H9 (cell line): ENCODE data around the gene DQX1. TPM values are rescaled to one million over a fixed set of nuclear protein-coding genes. Genes with fewer than 3 reads are reported as not detected.
A peak's percentile ranks its signal among the peaks of the same experiment; 100 is the strongest.

ENCODE experiments used
- DNase-seq: peaks from one replicate; pipeline ENCODE4 v3.0.0-alpha.2; 2017
- H2AFZ ChIP-seq: one replicate; pipeline ENCODE4 v1.6.1; 2013; ENCODE audit warnings: mild to moderate bottlenecking, low read length, control low read depth, moderate library complexity
- H2AK5ac ChIP-seq: 2 replicates; pipeline ENCODE4 v1.6.1; 2013; ENCODE audit warnings: low read length, control low read depth, mixed read lengths; ENCODE audit not compliant: insufficient read length
- H2BK120ac ChIP-seq: one replicate; pipeline ENCODE4 v1.6.1; 2013; ENCODE audit warnings: low read depth, mild to moderate bottlenecking, low read length, control low read depth, inconsistent platforms; ENCODE audit not compliant: poor library complexity, severe bottlenecking
- H2BK12ac ChIP-seq: 2 replicates; pipeline ENCODE4 v1.6.1; 2013; ENCODE audit warnings: low read length, control low read depth, mixed read lengths, low read depth; ENCODE audit not compliant: insufficient read length
- H2BK15ac ChIP-seq: 2 replicates; pipeline ENCODE4 v1.6.1; 2013; ENCODE audit warnings: low read depth, low read length, control low read depth
- H2BK20ac ChIP-seq: one replicate; pipeline ENCODE4 v1.6.1; 2013; ENCODE audit warnings: low read depth, mild to moderate bottlenecking, low read length, control low read depth, inconsistent platforms; ENCODE audit not compliant: poor library complexity, severe bottlenecking
- H2BK5ac ChIP-seq: 2 replicates; pipeline ENCODE4 v1.6.1; 2013; ENCODE audit warnings: low read length, control low read depth, mixed read lengths; ENCODE audit not compliant: insufficient read length
- H3K14ac ChIP-seq: 2 replicates; pipeline ENCODE4 v1.6.1; 2013; ENCODE audit warnings: low read length, control low read depth; ENCODE audit not compliant: insufficient read depth
- H3K18ac ChIP-seq: 2 replicates; pipeline ENCODE4 v1.6.1; 2013; ENCODE audit warnings: low read depth, mild to moderate bottlenecking, mixed read lengths, low read length, control low read depth; ENCODE audit not compliant: insufficient read length
- H3K23ac ChIP-seq: 2 replicates; pipeline ENCODE4 v1.6.1; 2013; ENCODE audit warnings: low read length, control low read depth, mixed read lengths, low read depth; ENCODE audit not compliant: insufficient read length
- H3K23me2 ChIP-seq: 2 replicates; pipeline ENCODE4 v1.6.1; 2013; ENCODE audit warnings: low read depth, mild to moderate bottlenecking, mixed read lengths, low read length, control low read depth; ENCODE audit not compliant: insufficient read length, poor library complexity, severe bottlenecking
- H3K27ac ChIP-seq: 2 replicates; pipeline ENCODE4 v1.5.1; 2013; ENCODE audit warnings: low read length, control low read depth, mixed read lengths, low read depth; ENCODE audit not compliant: insufficient read length
- H3K27me3 ChIP-seq: 2 replicates; pipeline ENCODE4 v1.6.1; 2013; ENCODE audit warnings: low read length, control low read depth, inconsistent platforms; ENCODE audit not compliant: insufficient read depth
- H3K4ac ChIP-seq: 2 replicates; pipeline ENCODE4 v1.6.1; 2013; ENCODE audit warnings: low read depth, mild to moderate bottlenecking, control low read depth, inconsistent platforms, low read length, moderate library complexity
- H3K4me1 ChIP-seq: 2 replicates; pipeline ENCODE4 v1.6.1; 2013; ENCODE audit warnings: low read length, control low read depth, inconsistent platforms; ENCODE audit not compliant: insufficient read depth
- H3K4me2 ChIP-seq: 2 replicates; pipeline ENCODE4 v1.6.1; 2013; ENCODE audit warnings: low read length, control low read depth, mixed read lengths; ENCODE audit not compliant: insufficient read length, insufficient read depth
- H3K56ac ChIP-seq: 2 replicates; pipeline ENCODE4 v1.6.1; 2013; ENCODE audit warnings: low read depth, mild to moderate bottlenecking, mixed read lengths, low read length, control low read depth; ENCODE audit not compliant: insufficient read length
- H3K79me1 ChIP-seq: 2 replicates; pipeline ENCODE4 v1.6.1; 2013; ENCODE audit warnings: low read depth, mild to moderate bottlenecking, moderate library complexity, low read length, control low read depth, inconsistent platforms; ENCODE audit not compliant: insufficient read depth, poor library complexity, severe bottlenecking
- H3K79me2 ChIP-seq: 2 replicates; pipeline ENCODE4 v1.6.1; 2013; ENCODE audit warnings: low read length, control low read depth, inconsistent platforms; ENCODE audit not compliant: insufficient read depth
- H3K9ac ChIP-seq: 2 replicates; pipeline ENCODE4 v1.6.1; 2013; ENCODE audit warnings: low read length, control low read depth, mixed read lengths; ENCODE audit not compliant: insufficient read length; ENCODE audit errors: extremely low read depth
- H3K9me3 ChIP-seq: one replicate; pipeline ENCODE4 v1.6.1; 2013; ENCODE audit warnings: low read depth, low read length, inconsistent platforms; ENCODE audit not compliant: control insufficient read depth
- H3T11ph ChIP-seq: one replicate; pipeline ENCODE4 v1.6.1; 2013; ENCODE audit warnings: mild to moderate bottlenecking, low read length, control low read depth, inconsistent platforms
- H4K20me1 ChIP-seq: one replicate; pipeline ENCODE4 v1.6.1; 2013; ENCODE audit not compliant: control insufficient read depth, insufficient read length, insufficient read depth
- H4K5ac ChIP-seq: 2 replicates; pipeline ENCODE4 v1.6.1; 2013; ENCODE audit warnings: low read depth, mild to moderate bottlenecking, mixed read lengths, low read length, control low read depth; ENCODE audit not compliant: insufficient read length
- H4K8ac ChIP-seq: replicated peaks from 2 replicates; pipeline ENCODE4 v1.6.1; 2013; ENCODE audit warnings: low read length, control low read depth, mixed read lengths, low read depth; ENCODE audit not compliant: insufficient read length
- H4K91ac ChIP-seq: 2 replicates; pipeline ENCODE4 v1.6.1; 2013; ENCODE audit warnings: low read depth, mild to moderate bottlenecking, moderate library complexity, mixed read lengths, low read length, control low read depth; ENCODE audit not compliant: insufficient read length
- H3K27ac Mint-ChIP-seq, 3 experiments: 2 replicates in 2 of 3; 3 replicates in 1 of 3; pipeline ENCODE4 v1.8.0; 2020 to 2021; ENCODE audit warnings: mixed read lengths in 3 of 3, mild to moderate bottlenecking in 1 of 3, moderate library complexity in 1 of 3
- H3K27me3 Mint-ChIP-seq: 2 replicates; pipeline ENCODE4 v1.8.0; 2021; ENCODE audit warnings: low read depth, mild to moderate bottlenecking, moderate library complexity, mixed read lengths
- H3K36me3 Mint-ChIP-seq, 3 experiments: 2 replicates in 2 of 3; 3 replicates in 1 of 3; pipeline ENCODE4 v1.8.0; 2020 to 2021; ENCODE audit warnings: low read depth in 3 of 3, mixed read lengths in 3 of 3; ENCODE audit not compliant: insufficient read depth in 1 of 3
- H3K4me1 Mint-ChIP-seq, 2 experiments: 2 replicates each; pipeline ENCODE4 v1.8.0; 2020; ENCODE audit warnings: mixed read lengths in 2 of 2
- H3K4me3 Mint-ChIP-seq, 2 experiments: 2 replicates in 1 of 2; 3 replicates in 1 of 2; pipeline ENCODE4 v1.8.0; 2020 to 2021; ENCODE audit warnings: mild to moderate bottlenecking in 2 of 2, mixed read lengths in 2 of 2, moderate library complexity in 1 of 2
- H3K9me3 Mint-ChIP-seq, 2 experiments: 2 replicates in 1 of 2; 3 replicates in 1 of 2; pipeline ENCODE4 v1.8.0; 2020; ENCODE audit warnings: mild to moderate bottlenecking in 2 of 2, mixed read lengths in 2 of 2, moderate library complexity in 1 of 2
- WGBS: extraction: QIAGEN DNeasy Blood & Tissue Kit; methylation state at CpG from one replicate; pipeline ENCODE4 v1.1.7; 2013; ENCODE audit warnings: missing lambda C conversion rate, low lambda C conversion rate, mixed read lengths; ENCODE audit not compliant: insufficient read length; ENCODE audit errors: extremely low coverage; 5-methylcytosine and 5-hydroxymethylcytosine counted together
- total RNA-seq: library from RNA; stranded (reverse); gene quantifications from 2 replicates; pipeline ENCODE4 v1.2.1, GENCODE V29; 2021
- TF ChIP-seq, protein P1 (sequence below): fragments of 200-600 bp; sonication (generic); conservative IDR thresholded peaks from 3 replicates; pipeline ENCODE4 v1.8.0; 2021; ENCODE audit warnings: antibody characterized with exemption, mild to moderate bottlenecking

Gene DQX1
- total RNA-seq, 1 experiment from 2014 or later: 0.98 TPM

GRCh38 chr2:74497777-74498499 lies 28.1 kb downstream of the DQX1 start:
- Histone ChIP-seq H2AK5ac (no peak overlapping the region), H3K9me3 (no peaks in the 10 kb centered on the region), H2BK20ac (no peak overlapping the region), H3K23ac (no peak overlapping the region), H3K79me2 (no peaks in the 10 kb centered on the region), H2BK15ac (no peak overlapping the region), H2BK5ac (no peak overlapping the region), H4K91ac (no peak overlapping the region), H3K27ac (no peak overlapping the region), H4K20me1 (no peaks in the 10 kb centered on the region), H2AFZ (no peak overlapping the region), H3K56ac (no peak overlapping the region), H3K9ac (no peak overlapping the region), H3K4me1 (no peaks in the 10 kb centered on the region), H2BK120ac (no peak overlapping the region), H3K4ac (no peak overlapping the region), H4K5ac (no peak overlapping the region), H4K8ac (no peak overlapping the region), H3K79me1 (no peaks in the 10 kb centered on the region), H3K23me2 (peaks cover 32% of the 10 kb centered on the region), H3T11ph (no peak overlapping the region), H3K27me3 (peaks cover 72% of the 10 kb centered on the region), H2BK12ac (no peak overlapping the region), H3K14ac (no peak overlapping the region), H3K18ac (no peak overlapping the region), H3K4me2 (peak overlapping the region; percentile 59)
- WGBS: no CpG with 5 or more reads among the region's 61 CpGs
- Mint-ChIP-seq H3K27ac (no peak overlapping the region), H3K27me3 (peaks cover 86% of the 10 kb centered on the region), H3K9me3 (peaks cover 0 to 2% of the 10 kb centered on the region in 2 experiments; a peak in 2 of 5 replicates), H3K4me3 (peak overlapping the region; percentile 75 to 82), H3K4me1 (peaks cover 37 to 49% of the 10 kb centered on the region in 2 experiments), H3K36me3 (peaks cover 14 to 19% (median 15%) of the 10 kb centered on the region in 3 experiments)
- peak; percentile 66 for DNase-seq
- TF ChIP-seq, protein P1, sequence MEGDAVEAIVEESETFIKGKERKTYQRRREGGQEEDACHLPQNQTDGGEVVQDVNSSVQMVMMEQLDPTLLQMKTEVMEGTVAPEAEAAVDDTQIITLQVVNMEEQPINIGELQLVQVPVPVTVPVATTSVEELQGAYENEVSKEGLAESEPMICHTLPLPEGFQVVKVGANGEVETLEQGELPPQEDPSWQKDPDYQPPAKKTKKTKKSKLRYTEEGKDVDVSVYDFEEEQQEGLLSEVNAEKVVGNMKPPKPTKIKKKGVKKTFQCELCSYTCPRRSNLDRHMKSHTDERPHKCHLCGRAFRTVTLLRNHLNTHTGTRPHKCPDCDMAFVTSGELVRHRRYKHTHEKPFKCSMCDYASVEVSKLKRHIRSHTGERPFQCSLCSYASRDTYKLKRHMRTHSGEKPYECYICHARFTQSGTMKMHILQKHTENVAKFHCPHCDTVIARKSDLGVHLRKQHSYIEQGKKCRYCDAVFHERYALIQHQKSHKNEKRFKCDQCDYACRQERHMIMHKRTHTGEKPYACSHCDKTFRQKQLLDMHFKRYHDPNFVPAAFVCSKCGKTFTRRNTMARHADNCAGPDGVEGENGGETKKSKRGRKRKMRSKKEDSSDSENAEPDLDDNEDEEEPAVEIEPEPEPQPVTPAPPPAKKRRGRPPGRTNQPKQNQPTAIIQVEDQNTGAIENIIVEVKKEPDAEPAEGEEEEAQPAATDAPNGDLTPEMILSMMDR: no peak
